ENCODE data around the gene NAPA. TPM values are rescaled to one million over a fixed set of nuclear protein-coding genes. Genes with fewer than 3 reads are reported as not detected.

NAPA gene
- total RNA-seq, 2 experiments from 2014 or later: 96.4 to 103 TPM

DNA sequence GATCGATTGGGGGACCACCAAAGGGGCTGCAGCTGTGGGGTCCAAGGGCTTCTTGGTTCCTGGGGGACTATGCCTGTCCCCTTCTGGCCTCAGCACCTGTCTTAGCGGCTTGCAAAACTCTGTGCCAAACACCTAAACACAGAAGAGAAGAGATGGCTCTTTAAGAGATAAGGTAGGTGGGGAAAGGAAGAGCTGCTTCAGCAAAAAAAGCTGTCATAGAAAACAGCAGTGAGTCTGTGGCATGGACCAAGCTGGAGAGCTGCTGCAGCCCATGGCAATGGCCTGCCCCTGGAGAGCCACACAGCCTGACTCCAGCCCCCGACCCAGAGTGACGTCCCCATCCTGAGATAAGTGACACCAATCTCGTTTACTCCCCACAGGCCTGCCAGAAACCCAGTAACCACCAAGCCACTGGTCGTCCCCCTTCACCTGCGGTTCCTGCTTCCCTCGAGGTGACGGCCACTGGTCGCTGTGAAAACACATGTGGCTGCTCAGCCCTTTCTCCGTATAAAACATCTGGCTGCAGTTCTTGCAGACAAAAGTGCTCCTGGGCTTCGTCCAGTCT lies 25.0 kb upstream of the NAPA start:
- no peak for DNase-seq
- H3K4me3 Mint-ChIP-seq: peak overlapping the region; percentile 42
- H3K27ac Mint-ChIP-seq: peak overlapping the region; percentile 37
- peaks cover 15% of the 10 kb centered on the region for H3K4me1 Mint-ChIP-seq
- H3K36me3 Mint-ChIP-seq: no peaks in the 10 kb centered on the region
- peaks cover 9% of the 10 kb centered on the region for H3K27me3 Mint-ChIP-seq
- POLR2A ChIA-PET: no interaction called here
- ATAC-seq (ENCODE audit: low read depth): no peak
- H3K9me3 Mint-ChIP-seq: no peaks in the 10 kb centered on the region

DNA sequence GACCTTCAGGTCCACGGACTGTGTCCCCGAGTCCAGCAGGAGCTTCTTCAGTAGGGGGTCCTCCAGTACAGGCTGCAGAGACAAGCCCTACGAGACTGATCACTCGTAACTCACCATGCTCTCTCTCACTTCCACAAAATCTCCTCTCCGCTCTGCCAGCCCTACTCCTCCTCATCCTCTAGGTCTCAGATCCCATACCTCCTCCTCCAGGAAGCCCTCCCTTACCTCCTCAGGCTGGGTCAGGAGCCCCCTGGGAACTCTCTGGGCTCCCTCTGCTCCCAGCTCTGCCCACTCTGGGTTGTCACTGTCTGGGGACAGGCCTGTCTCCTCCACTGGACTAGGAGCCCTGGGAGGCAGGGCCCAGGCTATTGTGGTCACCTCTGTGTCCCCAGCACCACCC lies 23.9 kb upstream of the NAPA start:
- peaks cover 6% of the 10 kb centered on the region for H3K27me3 Mint-ChIP-seq
- DNase-seq: no peak
- H3K4me3 Mint-ChIP-seq: no peak overlapping the region
- H3K4me1 Mint-ChIP-seq: peaks cover 15% of the 10 kb centered on the region
- no peak for ATAC-seq (ENCODE audit: low read depth)
- H3K27ac Mint-ChIP-seq: no peak overlapping the region
- POLR2A ChIA-PET: no interaction called here
- H3K36me3 Mint-ChIP-seq: no peaks in the 10 kb centered on the region
- no peaks in the 10 kb centered on the region for H3K9me3 Mint-ChIP-seq

DNA sequence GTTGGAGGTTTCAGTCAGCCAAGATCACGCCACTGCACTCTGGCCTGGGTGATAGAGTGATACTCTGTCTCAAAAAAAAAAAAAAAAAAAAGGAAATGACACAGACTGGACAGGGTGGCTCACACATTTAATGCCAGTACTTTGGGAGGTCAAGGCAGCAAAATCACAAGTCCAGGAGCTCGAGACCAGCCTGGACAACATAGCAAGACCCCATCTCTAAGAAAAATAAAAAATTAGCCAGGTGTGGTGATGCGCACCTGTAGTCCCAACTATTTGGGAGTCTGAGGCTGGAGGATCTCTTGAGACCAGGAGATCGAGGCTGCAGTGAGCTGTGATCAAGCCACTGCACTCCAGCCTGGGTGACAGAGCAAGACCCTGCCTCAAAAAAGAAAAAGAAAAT lies 22.6 kb upstream of the NAPA start:
- Mint-ChIP-seq H3K4me1 (peaks cover 15% of the 10 kb centered on the region), H3K27me3 (peaks cover 5% of the 10 kb centered on the region), H3K27ac (no peak overlapping the region), H3K4me3 (no peak overlapping the region), H3K9me3 (no peaks in the 10 kb centered on the region), H3K36me3 (no peaks in the 10 kb centered on the region)
- POLR2A ChIA-PET: no interaction called here
- no peak for ATAC-seq (ENCODE audit: low read depth)
- no peak for DNase-seq

DNA sequence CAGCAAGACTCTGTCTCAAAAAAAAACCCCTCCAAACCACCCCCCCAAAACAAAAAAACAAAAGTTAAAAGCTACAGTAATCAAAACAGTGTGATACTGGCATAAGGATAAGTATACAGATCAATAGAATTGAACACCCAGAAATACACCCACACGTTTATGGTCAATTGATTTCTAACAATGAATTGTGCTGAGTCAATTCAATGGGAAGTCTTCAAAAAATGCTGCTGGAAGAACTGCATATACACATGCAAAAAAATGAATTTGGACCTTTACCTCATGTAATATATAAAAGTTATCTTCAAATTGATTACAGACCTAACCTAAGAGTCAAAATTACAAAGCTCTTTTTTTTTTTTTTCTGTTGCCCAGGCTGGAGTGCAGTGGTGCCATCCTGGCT lies 19.8 kb upstream of the NAPA start:
- Mint-ChIP-seq H3K36me3 (no peaks in the 10 kb centered on the region), H3K9me3 (no peaks in the 10 kb centered on the region), H3K27me3 (peaks cover 7% of the 10 kb centered on the region), H3K27ac (no peak overlapping the region), H3K4me3 (no peak overlapping the region), H3K4me1 (no peaks in the 10 kb centered on the region)
- no peak for DNase-seq
- POLR2A ChIA-PET: no interaction called here
- no peak for ATAC-seq (ENCODE audit: low read depth)

DNA sequence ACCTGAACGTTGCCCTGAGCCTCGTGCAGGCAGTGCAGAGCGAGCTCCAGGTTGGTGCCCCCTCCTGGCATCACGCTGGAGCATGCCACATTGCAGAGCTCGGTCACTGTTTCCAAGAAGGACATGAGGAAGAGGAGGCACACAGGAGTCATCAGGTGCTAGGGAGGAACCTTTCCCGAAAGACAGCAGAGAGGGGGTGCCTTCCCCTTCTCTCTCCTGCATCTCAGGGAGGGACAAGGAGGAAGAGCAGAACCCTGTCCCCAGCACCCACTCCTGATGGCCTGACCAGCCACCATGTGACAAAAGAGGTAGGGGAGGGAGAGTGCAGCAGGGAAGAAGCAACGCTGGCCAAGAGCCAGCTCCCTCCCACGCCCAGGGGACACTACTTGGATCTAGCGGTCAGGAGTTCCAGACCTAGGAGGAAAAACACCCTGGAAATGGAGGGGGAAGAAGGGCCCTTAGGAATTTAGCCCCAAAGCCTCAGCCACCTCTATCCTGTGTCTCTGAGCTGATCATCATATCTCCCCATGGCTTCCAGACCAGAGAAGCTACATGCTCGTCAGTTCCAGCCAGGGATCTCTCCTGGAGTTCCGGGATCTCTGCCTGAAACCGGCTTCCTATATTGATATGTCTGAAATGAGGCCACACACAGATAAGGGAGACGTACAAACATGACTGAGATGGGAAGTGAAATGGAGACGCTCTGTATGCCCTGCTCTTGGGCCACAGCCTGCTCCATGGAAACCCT lies 17.0 kb upstream of the NAPA start:
- POLR2A ChIA-PET: interaction anchor here (0.7 kb wide), 1 partner anchor 68 kb away, joined by 4 read pairs; no protein-coding TSS in a partner anchor
- Mint-ChIP-seq H3K4me3 (no peak overlapping the region), H3K4me1 (no peaks in the 10 kb centered on the region), H3K9me3 (no peaks in the 10 kb centered on the region), H3K27ac (no peak overlapping the region), H3K27me3 (peaks cover 3% of the 10 kb centered on the region), H3K36me3 (no peaks in the 10 kb centered on the region)
- ATAC-seq (ENCODE audit: low read depth) (no peak), DNase-seq (no peak)

DNA sequence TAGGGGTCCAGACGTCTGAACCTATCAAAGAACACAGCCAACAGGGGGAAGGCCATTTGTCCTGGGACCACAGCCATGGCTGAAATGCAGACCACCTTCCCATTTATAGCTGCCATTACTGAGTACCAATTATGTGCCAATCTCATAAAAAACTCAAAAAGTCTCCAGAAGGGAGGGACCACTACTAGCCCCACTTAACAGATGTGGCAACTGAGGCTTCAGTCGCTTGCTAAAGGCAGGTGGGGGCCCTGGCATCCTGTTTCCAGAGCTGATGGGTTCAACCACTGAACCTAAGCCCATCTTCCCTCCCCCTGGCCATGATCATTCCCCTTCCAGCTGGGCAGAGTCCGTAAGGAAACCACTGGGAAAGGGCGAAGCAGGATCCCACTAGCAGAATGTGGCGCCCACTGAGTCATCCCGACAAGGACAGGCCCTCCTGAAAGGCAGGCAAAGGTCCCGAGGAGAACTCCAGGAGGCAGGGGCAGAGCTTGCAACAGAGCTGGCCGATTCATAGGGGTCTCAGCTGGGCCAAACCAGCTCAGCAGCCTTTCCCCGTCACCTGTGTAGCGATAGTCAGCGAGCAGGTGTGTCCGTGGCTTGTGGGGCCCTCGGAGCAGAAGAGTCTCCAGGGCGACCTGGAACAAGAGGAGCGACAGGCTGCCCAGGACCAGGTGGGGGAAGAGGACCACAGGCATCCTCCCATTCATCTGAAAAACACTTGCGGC lies 14.3 kb upstream of the NAPA start:
- no peaks in the 10 kb centered on the region for H3K36me3 Mint-ChIP-seq
- ATAC-seq (ENCODE audit: low read depth) (no peak), DNase-seq (no peak)
- H3K27ac Mint-ChIP-seq: no peak overlapping the region
- H3K4me1 Mint-ChIP-seq: no peaks in the 10 kb centered on the region
- POLR2A ChIA-PET: interaction anchor here (1.0 kb wide), 1 partner anchor 8 kb away, joined by 4 read pairs; no protein-coding TSS in a partner anchor
- peaks cover 8% of the 10 kb centered on the region for H3K27me3 Mint-ChIP-seq
- H3K4me3 Mint-ChIP-seq: no peak overlapping the region
- no peaks in the 10 kb centered on the region for H3K9me3 Mint-ChIP-seq

GRCh38 chr19:47526798-47527197 lies 11.9 kb upstream of the NAPA start:
- POLR2A ChIA-PET: no interaction called here
- peaks cover 21% of the 10 kb centered on the region for H3K27me3 Mint-ChIP-seq
- H3K36me3 Mint-ChIP-seq: no peaks in the 10 kb centered on the region
- DNase-seq (no peak), ATAC-seq (ENCODE audit: low read depth) (no peak)
- no peak overlapping the region for H3K4me3 Mint-ChIP-seq
- H3K4me1 Mint-ChIP-seq: peaks cover 8% of the 10 kb centered on the region
- H3K27ac Mint-ChIP-seq: no peak overlapping the region
- H3K9me3 Mint-ChIP-seq: no peaks in the 10 kb centered on the region

DNA sequence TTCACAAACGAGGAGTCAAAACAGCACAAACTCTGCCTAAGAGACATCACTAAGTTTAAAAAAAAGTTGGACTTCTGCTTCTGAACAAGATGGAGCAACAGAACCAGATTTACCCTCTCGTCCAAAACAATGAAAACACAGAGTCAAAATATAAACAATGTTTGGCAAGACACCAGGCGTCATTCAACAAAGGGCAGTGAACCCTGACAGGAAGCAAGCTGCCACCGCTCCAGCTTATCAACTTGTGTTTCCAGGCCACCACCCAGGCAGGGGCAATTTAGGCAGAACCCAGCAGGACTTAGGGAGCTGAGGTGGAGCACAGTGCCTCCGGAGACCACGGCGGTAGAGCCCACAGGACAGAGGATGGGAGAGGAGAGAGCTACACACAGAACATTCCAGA lies 8.6 kb upstream of the NAPA start:
- peaks cover 21% of the 10 kb centered on the region for H3K4me1 Mint-ChIP-seq
- H3K27me3 Mint-ChIP-seq: peaks cover 37% of the 10 kb centered on the region
- no peak for DNase-seq
- POLR2A ChIA-PET: interaction anchor here (0.9 kb wide), 1 partner anchor 35 kb away, joined by 5 read pairs; no protein-coding TSS in a partner anchor
- no peak overlapping the region for H3K4me3 Mint-ChIP-seq
- H3K36me3 Mint-ChIP-seq: no peaks in the 10 kb centered on the region
- no peak overlapping the region for H3K27ac Mint-ChIP-seq
- no peak for ATAC-seq (ENCODE audit: low read depth)
- H3K9me3 Mint-ChIP-seq: no peaks in the 10 kb centered on the region

DNA sequence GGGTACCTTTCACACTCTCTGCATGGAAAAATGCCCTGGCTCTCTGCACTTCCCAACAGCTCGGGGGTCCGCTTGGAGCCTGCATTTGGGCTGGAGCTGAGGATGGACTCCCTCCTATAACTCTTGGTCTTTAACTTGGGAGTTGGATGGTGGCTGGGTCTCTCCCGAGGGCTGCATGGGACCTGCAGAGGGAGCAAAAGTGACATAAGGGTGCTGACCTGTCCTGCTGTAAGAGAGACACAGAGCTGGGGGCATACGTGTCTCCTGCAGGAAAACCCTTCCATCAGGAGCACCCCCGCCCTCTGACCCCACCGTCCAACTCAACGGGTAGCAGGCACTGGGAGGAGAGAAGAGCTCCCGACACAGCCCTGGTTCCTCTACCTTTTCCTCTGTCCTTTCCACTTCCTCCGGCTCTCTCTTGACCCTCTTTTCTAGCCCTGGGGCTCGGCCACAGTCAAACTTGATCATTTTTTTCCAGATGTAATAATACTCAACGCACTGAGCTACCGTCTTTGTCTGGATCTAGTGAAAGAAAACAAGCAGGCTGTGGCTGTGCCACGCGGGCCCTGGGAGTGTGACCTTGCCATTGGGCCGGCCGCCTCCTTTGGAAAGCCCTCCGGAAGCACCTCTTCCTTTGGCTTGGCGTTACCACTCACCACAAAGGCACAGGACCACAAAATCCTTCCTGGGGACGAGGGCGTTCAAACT lies 6.8 kb upstream of the NAPA start:
- peak overlapping the region; percentile 53 for H3K4me3 Mint-ChIP-seq
- H3K27ac Mint-ChIP-seq: peak overlapping the region; percentile 62

DNA sequence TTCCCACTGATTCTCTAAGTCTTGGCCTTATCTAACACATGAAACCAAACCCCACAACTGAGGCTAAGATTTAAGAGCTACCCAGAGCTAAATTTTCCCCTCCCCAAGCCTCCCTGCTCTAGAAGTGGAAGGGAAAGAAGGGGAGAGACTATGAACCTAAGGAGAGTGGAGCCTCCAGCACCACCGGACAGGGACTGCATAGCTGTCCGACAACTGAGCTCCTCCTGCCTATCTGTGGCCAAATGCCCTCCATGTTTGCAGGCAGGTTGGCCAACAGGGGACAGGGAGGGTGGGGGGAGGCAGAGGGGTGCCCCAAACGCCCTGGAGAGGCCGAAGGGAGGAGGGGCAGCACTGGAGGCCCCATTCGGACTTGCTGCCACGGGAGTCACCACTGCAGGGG lies 6.0 kb upstream of the NAPA start:
- Mint-ChIP-seq H3K9me3 (no peaks in the 10 kb centered on the region), H3K36me3 (no peaks in the 10 kb centered on the region), H3K4me1 (peaks cover 42% of the 10 kb centered on the region), H3K27ac (no peak overlapping the region), H3K27me3 (peaks cover 35% of the 10 kb centered on the region), H3K4me3 (no peak overlapping the region)
- POLR2A ChIA-PET: interaction anchor here (0.9 to 1.8 kb wide), 2 partner anchors 9 to 79 kb away, joined by 4 to 5 read pairs; no protein-coding TSS in a partner anchor
- DNase-seq: no peak
- ATAC-seq (ENCODE audit: low read depth): no peak

More for the DNA sequence above, 6.8 kb upstream of the NAPA start:
- peaks cover 37% of the 10 kb centered on the region for H3K27me3 Mint-ChIP-seq
- peak; percentile 10 for ATAC-seq (ENCODE audit: low read depth)
- POLR2A ChIA-PET: interaction anchor here (0.9 to 1.8 kb wide), 3 partner anchors 8 to 79 kb away, joined by 3 to 5 read pairs (median 4); no protein-coding TSS in a partner anchor
- no peaks in the 10 kb centered on the region for H3K36me3 Mint-ChIP-seq
- no peaks in the 10 kb centered on the region for H3K9me3 Mint-ChIP-seq
- no peak for DNase-seq
- H3K4me1 Mint-ChIP-seq: peaks cover 35% of the 10 kb centered on the region

DNA sequence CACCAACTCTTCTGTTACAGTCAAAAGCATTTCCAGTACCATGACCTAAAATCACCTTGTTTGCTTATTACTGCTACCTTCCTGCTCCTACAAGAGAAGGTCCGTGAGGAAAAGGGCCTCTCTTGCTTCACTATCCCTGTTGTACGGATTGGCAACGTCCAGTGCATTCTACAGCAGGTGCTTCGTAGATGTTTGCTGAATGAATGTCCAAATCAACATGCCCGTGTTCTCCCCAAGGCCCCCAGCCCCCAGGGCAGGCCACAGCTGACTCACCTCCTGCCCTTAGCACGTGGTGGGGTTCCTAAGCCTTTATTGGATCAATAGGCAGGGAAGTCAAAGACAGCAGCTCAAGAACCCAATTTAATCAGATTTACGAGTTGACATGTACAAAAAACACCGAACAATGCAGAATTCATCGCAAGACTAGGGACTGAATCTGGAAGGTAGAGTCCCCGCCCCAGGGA lies 5.5 kb upstream of the NAPA start:
- H3K27ac Mint-ChIP-seq: peak overlapping the region; percentile 61
- H3K36me3 Mint-ChIP-seq: no peaks in the 10 kb centered on the region
- H3K4me1 Mint-ChIP-seq: peaks cover 46% of the 10 kb centered on the region
- no peak overlapping the region for H3K4me3 Mint-ChIP-seq
- POLR2A ChIA-PET: no interaction called here
- H3K27me3 Mint-ChIP-seq: peaks cover 32% of the 10 kb centered on the region
- DNase-seq (no peak), ATAC-seq (ENCODE audit: low read depth) (no peak)
- H3K9me3 Mint-ChIP-seq: no peaks in the 10 kb centered on the region

DNA sequence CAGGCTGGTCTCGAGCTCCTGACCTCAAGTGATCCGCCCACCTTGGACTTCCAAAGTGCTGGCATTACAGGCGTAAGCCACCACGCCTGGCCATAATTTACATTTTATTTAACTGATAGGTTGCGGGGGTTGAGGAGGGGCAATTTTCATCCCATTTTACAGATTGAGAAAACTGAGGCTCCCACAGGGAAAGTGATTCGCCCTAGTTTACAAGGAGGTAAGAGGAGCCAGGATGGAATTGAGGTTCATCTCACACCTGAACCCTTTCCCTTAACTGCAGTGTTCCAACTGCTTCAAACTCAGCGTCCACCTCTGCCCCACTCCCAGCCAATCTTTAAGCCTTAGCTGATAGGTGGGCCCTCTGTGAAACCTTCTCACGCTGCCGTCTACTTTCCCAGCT lies 4.0 kb upstream of the NAPA start:
- Mint-ChIP-seq H3K4me1 (peaks cover 49% of the 10 kb centered on the region), H3K27ac (peak overlapping the region; percentile 15), H3K4me3 (no peak overlapping the region), H3K27me3 (peaks cover 29% of the 10 kb centered on the region), H3K36me3 (peaks cover 6% of the 10 kb centered on the region), H3K9me3 (no peaks in the 10 kb centered on the region)
- POLR2A ChIA-PET: interaction anchor here (0.6 to 2.3 kb wide), 4 partner anchors 34 to 90 kb away, joined by 3 to 11 read pairs (median 10); partner anchors contain the start of genes BICRA and KPTN
- no peak for ATAC-seq (ENCODE audit: low read depth)
- no peak for DNase-seq

GRCh38 chr19:47518139-47518538 lies 3.3 kb upstream of the NAPA start:
- Mint-ChIP-seq H3K4me1 (peaks cover 52% of the 10 kb centered on the region), H3K27ac (peak overlapping the region; percentile 90), H3K36me3 (peaks cover 6% of the 10 kb centered on the region), H3K4me3 (peak overlapping the region; percentile 80), H3K9me3 (no peaks in the 10 kb centered on the region), H3K27me3 (peaks cover 23% of the 10 kb centered on the region)
- DNase-seq (peak; percentile 82), ATAC-seq (ENCODE audit: low read depth) (no peak)
- POLR2A ChIA-PET: interaction anchor here (0.6 to 2.3 kb wide), 4 partner anchors 34 to 90 kb away, joined by 3 to 11 read pairs (median 10); partner anchors contain the start of genes BICRA and KPTN
